Measurements from ENCODE around the gene TIMMDC1.
A peak's percentile ranks its signal among the peaks of the same experiment; 100 is the strongest.

Gene TIMMDC1

GRCh38 chr3:119498186-119499011, at the start of gene TIMMDC1:
Gene TIMMDC1 (plus strand): TSS chr3:119498547. CDS start chr3:119498734, 187 bp downstream.
- DNase-seq, result peak; percentile 96

- DNase-seq, result no peak
These were observed 44.5 kb upstream of the TIMMDC1 start for GRCh38 chr3:119453822-119454221.

- no peak for DNase-seq
These were observed 41.9 kb upstream of the TIMMDC1 start for GRCh38 chr3:119456469-119456868.

GRCh38 chr3:119457246-119457645, 41.1 kb upstream of the TIMMDC1 start:
- no peak for DNase-seq

GRCh38 chr3:119463171-119464169, 34.9 kb upstream of the TIMMDC1 start, which contains the start of gene TMEM39A:
Gene TMEM39A (minus strand): TSS chr3:119463615. CDS start chr3:119462074, 1,541 bp downstream.
- peak; percentile 99 for DNase-seq

GRCh38 chr3:119468041-119468440, 30.3 kb upstream of the TIMMDC1 start:
- DNase-seq, result no peak

- DNase-seq, result no peak
These were observed 28.7 kb upstream of the TIMMDC1 start for GRCh38 chr3:119469418-119470189.

GRCh38 chr3:119470866-119471265, 27.5 kb upstream of the TIMMDC1 start:
- no peak for DNase-seq

- DNase-seq, result no peak
These were observed 17.3 kb upstream of the TIMMDC1 start for GRCh38 chr3:119481079-119481478.

GRCh38 chr3:119483101-119483500, 15.2 kb upstream of the TIMMDC1 start:
- no peak for DNase-seq

- no peak for DNase-seq
These were observed 12.8 kb upstream of the TIMMDC1 start for GRCh38 chr3:119485563-119485962.

- no peak for DNase-seq
These were observed 8.2 kb upstream of the TIMMDC1 start for GRCh38 chr3:119490153-119490552.

- DNase-seq, result no peak
These were observed 6.2 kb upstream of the TIMMDC1 start for GRCh38 chr3:119492128-119492527.

- DNase-seq, result no peak
These were observed 5.5 kb upstream of the TIMMDC1 start for GRCh38 chr3:119492810-119493209.

- DNase-seq, result no peak
These were observed 3.8 kb upstream of the TIMMDC1 start for GRCh38 chr3:119494597-119494996.

- DNase-seq, result no peak
These were observed 544 bp upstream of the TIMMDC1 start for GRCh38 chr3:119497820-119498185.

- DNase-seq, result no peak
These were observed 1.9 kb downstream of the TIMMDC1 start for GRCh38 chr3:119500265-119500664.

- no peak for DNase-seq
These were observed 2.6 kb downstream of the TIMMDC1 start for GRCh38 chr3:119500901-119501300.

- DNase-seq, result no peak
These were observed 8.3 kb downstream of the TIMMDC1 start for GRCh38 chr3:119506631-119507030.

GRCh38 chr3:119507404-119507803, 9.1 kb downstream of the TIMMDC1 start:
- DNase-seq, result no peak

GRCh38 chr3:119508172-119508845, 10.0 kb downstream of the TIMMDC1 start:
- peak; percentile 7 for DNase-seq

GRCh38 chr3:119510690-119511089, 12.3 kb downstream of the TIMMDC1 start:
- no peak for DNase-seq
